ENCODE results near the gene IFT74. TPM values are rescaled to one million over a fixed set of nuclear protein-coding genes. Genes with fewer than 3 reads are reported as not detected.
A peak's percentile ranks its signal among the peaks of the same experiment; 100 is the strongest.

The IFT74 gene
- total RNA-seq, 4 donors from 2014 or later, result 19.1 to 31.5 (median 25.4) TPM

DNA sequence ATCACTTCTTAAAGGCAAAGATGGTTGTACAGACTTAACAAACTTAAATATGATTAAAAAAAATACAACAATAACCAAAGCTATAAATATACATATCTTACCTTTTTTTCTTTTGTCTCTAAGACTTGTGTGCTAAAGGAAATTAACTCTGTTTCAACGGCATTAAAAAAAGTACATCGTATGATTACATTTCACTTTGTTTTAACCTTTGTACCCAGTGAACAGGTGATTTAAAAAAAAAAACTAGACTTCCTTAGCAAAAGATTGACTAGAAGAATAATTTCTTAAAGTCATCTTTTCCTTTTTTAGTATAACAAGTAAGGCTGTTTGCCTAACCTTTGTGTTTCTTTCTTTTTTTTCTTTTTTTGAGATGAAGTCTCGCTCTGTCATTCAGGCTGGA is 49.3 kb downstream of the IFT74 start, which contains the start of gene LRRC19:
TSS of gene LRRC19 (minus strand) at position 182 of the 400 bp plus-strand sequence. CDS start 5,978 bp downstream, outside the sequence.
- Histone ChIP-seq H3K4me1 (no peaks in the 10 kb centered on the region), H3K9me3 (no peaks in the 10 kb centered on the region), H3K27me3 (no peaks in the 10 kb centered on the region), H3K27ac (no peak within 1 kb of the TSS), H3K36me3 (no peaks in the 10 kb centered on the region), H3K4me3 (no peak within 1 kb of the TSS)
- DNase-seq, result no peak
- no peak for TF ChIP-seq POLR2A (IDR thresholded peaks at IDR 0.05)
- TF ChIP-seq, protein P1, sequence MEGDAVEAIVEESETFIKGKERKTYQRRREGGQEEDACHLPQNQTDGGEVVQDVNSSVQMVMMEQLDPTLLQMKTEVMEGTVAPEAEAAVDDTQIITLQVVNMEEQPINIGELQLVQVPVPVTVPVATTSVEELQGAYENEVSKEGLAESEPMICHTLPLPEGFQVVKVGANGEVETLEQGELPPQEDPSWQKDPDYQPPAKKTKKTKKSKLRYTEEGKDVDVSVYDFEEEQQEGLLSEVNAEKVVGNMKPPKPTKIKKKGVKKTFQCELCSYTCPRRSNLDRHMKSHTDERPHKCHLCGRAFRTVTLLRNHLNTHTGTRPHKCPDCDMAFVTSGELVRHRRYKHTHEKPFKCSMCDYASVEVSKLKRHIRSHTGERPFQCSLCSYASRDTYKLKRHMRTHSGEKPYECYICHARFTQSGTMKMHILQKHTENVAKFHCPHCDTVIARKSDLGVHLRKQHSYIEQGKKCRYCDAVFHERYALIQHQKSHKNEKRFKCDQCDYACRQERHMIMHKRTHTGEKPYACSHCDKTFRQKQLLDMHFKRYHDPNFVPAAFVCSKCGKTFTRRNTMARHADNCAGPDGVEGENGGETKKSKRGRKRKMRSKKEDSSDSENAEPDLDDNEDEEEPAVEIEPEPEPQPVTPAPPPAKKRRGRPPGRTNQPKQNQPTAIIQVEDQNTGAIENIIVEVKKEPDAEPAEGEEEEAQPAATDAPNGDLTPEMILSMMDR (IDR thresholded peaks at IDR 0.05), result no peak
- intact Hi-C loops (cut with DNase I; ENCODE audit: low total_unique reads), result no loop called here

DNA sequence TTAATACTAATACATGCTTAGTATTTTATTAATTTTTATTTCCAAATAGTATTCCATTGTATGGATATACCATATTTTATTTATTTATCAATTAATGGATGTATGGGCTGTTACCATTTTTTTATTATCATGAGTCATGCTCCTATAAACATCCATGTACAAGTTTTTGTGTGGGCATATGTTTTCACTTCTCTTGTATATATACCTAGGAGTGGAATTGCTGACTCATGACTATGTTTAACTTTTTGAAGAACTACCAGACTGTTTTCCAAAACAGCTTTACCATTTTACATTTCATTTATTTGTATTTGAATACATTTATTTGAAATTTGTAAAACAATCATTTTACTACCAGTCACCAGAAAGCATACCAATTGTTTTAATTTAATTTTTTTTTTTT is 63.4 kb downstream of the IFT74 start:
- intact Hi-C loops (cut with DNase I; ENCODE audit: low total_unique reads), result no loop called here
- Histone ChIP-seq H3K4me1 (no peaks in the 10 kb centered on the region), H3K9me3 (no peaks in the 10 kb centered on the region), H3K27me3 (no peaks in the 10 kb centered on the region), H3K27ac (no peak overlapping the region), H3K36me3 (no peaks in the 10 kb centered on the region), H3K4me3 (no peak overlapping the region)
- DNase-seq, result no peak
- no peak for TF ChIP-seq POLR2A (IDR thresholded peaks at IDR 0.05)
- TF ChIP-seq, protein P1 (IDR thresholded peaks at IDR 0.05), result no peak

DNA sequence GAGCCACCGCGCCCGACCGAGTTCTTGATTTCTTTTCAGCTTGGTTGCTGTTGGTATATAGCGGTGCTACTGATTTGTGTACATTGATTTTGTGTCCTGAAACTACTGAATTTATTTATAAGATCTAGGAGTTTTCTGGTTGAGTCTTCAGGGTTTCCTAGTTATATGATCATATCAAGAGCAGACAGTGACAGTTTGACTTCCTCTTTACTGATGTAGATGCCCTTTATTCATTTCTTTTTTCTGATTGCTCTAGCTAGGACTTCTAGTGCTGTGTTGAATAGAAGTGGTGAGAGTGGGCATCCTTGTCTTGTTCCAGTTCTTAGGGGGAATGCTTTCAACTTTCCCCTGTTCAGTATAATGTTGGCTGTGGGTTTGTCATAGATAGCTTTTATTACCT is 66.7 kb downstream of the IFT74 start:
- no peaks in the 10 kb centered on the region for H3K4me1 ChIP-seq
- intact Hi-C loops (cut with DNase I; ENCODE audit: low total_unique reads), result no loop called here
- TF ChIP-seq POLR2A (IDR thresholded peaks at IDR 0.05), result no peak
- TF ChIP-seq, protein P1 (IDR thresholded peaks at IDR 0.05), result no peak
- DNase-seq, result no peak
- H3K9me3 ChIP-seq, result no peaks in the 10 kb centered on the region
- no peak overlapping the region for H3K27ac ChIP-seq
- H3K36me3 ChIP-seq, result no peaks in the 10 kb centered on the region
- H3K27me3 ChIP-seq, result no peaks in the 10 kb centered on the region
- no peak overlapping the region for H3K4me3 ChIP-seq

DNA sequence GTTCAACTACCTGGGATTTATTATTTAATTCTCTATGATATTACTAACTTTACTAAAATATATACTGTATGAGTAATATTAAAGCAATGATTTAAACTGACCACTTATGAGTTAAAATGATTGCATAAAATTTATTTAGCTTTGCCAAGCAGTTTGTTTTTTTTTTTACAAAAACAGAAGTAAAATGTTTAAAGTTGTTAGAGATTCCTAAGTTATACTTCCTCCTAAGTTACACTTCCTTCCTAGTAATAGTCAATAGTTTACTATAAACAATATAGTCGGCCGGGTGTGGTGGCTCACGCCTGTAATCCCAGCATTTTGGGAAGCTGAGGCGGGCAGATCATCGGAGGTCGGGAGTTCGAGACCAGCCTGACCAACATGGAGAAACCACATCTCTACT is 73.0 kb downstream of the IFT74 start:
- Histone ChIP-seq H3K27ac (no peak overlapping the region), H3K36me3 (no peaks in the 10 kb centered on the region), H3K27me3 (no peaks in the 10 kb centered on the region), H3K4me3 (no peak overlapping the region), H3K9me3 (no peaks in the 10 kb centered on the region), H3K4me1 (no peaks in the 10 kb centered on the region)
- TF ChIP-seq POLR2A (IDR thresholded peaks at IDR 0.05), result no peak
- TF ChIP-seq, protein P1 (IDR thresholded peaks at IDR 0.05), result no peak
- intact Hi-C loops (cut with DNase I; ENCODE audit: low total_unique reads), result no loop called here
- no peak for DNase-seq

DNA sequence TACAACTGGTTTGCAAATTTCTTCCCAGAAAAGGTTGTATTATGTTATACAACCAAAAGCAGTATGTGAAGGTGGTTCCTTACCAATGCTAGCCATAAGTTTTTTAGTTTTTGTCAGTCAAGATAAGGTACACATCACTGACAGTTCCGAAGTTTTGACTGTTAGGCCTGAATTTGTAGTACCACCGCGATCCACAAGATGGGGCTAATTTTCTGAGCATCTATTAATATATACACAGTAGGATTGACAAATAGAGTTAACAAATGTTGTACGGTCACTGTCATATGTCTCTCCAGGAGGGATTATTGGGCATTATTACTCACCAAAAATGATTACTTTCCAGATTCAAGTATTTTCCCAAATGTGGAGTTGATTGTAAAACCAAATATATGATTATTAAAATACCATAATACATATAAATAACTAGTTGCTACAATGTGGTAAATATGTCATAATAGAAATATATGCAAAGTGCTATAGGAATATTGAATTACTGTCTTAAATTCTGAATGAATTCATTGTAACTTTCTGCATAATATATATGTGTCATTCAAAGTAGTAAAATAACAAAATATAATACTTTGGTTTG is 77.7 kb downstream of the IFT74 start:
- DNase-seq, result peak; percentile 44 to 52
- H3K9me3 ChIP-seq, result no peaks in the 10 kb centered on the region
- no peak for TF ChIP-seq POLR2A (IDR thresholded peaks at IDR 0.05)
- TF ChIP-seq, protein P1 (IDR thresholded peaks at IDR 0.05), result peak; percentile 68 to 83 (median 74)
- H3K4me1 ChIP-seq, result no peaks in the 10 kb centered on the region
- intact Hi-C loops (cut with DNase I; ENCODE audit: low total_unique reads), result no loop called here
- H3K27me3 ChIP-seq, result no peaks in the 10 kb centered on the region
- H3K4me3 ChIP-seq, result no peak overlapping the region
- H3K27ac ChIP-seq, result no peak overlapping the region
- no peaks in the 10 kb centered on the region for H3K36me3 ChIP-seq

Measured in uterus (tissue), 4 donors.